HFFc6 (cell line): Measurements from ENCODE around the gene PAX3. TPM values are rescaled to one million over a fixed set of nuclear protein-coding genes. Genes with fewer than 3 reads are reported as not detected.

Source experiments
- DNase-seq: peaks from one replicate; pipeline ENCODE4 v3.0.0-alpha.2; 2018
- H3K27ac Mint-ChIP-seq: 2 replicates; pipeline ENCODE4 v1.8.0; 2020; ENCODE audit warnings: mild to moderate bottlenecking, mixed read lengths
- H3K27me3 Mint-ChIP-seq: 2 replicates; pipeline ENCODE4 v1.8.0; 2021; ENCODE audit warnings: mild to moderate bottlenecking, moderate library complexity, mixed read lengths; ENCODE audit not compliant: insufficient read depth
- H3K36me3 Mint-ChIP-seq: 2 replicates; pipeline ENCODE4 v1.8.0; 2021; ENCODE audit warnings: low read depth, mixed read lengths
- H3K4me1 Mint-ChIP-seq: 2 replicates; pipeline ENCODE4 v1.8.0; 2020; ENCODE audit warnings: low read depth, mixed read lengths
- H3K4me3 Mint-ChIP-seq: 2 replicates; pipeline ENCODE4 v1.8.0; 2020; ENCODE audit warnings: mild to moderate bottlenecking, moderate library complexity, mixed read lengths
- H3K9me3 Mint-ChIP-seq: 2 replicates; pipeline ENCODE4 v1.8.0; 2020; ENCODE audit warnings: mild to moderate bottlenecking, mixed read lengths
- CTCF ChIP-seq: fragments of 200-600 bp; sonication (generic); IDR thresholded peaks from 2 replicates; pipeline ENCODE4 v1.5.0; 2021; ENCODE audit warnings: antibody characterized with exemption, mild to moderate bottlenecking
- total RNA-seq, 6 experiments: library from RNA; stranded (reverse); fragmentation: NEBNext Ultra II Directional; extraction: Animal tissue kit (Norgen Biotek cat#: 25700); gene quantifications; 2 replicates in 1 of 6; 3 replicates in 5 of 6; pipeline ENCODE4 v1.2.3, GENCODE V29; 2021

PAX3 gene
- total RNA-seq, 6 experiments from 2014 or later = 13.2 to 20.7 (median 16.4) TPM

DNA sequence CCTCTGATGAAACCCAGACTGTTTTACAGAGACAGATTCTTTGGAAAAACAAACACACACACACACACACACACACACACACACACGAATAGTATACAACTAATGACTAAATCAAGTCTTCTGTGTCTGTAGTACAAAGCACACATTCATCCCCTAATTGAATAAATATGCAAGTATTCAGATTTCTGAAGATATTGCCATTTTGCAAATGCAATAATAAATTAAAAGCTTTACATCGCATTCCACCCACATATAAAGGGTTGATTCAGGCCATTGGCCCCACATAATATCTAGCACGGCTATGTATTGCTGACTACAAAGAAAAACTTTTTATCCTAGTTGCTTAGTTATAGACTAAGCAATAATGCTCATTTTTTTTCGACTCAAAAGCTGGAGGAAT is 86.2 kb downstream of the PAX3 start:
- no peak overlapping the region for H3K27ac Mint-ChIP-seq
- no peak for DNase-seq
- H3K4me3 Mint-ChIP-seq = no peak overlapping the region
- peaks cover 44% of the 10 kb centered on the region for H3K36me3 Mint-ChIP-seq
- no peaks in the 10 kb centered on the region; the same call in 1 of the 2 replicates for H3K27me3 Mint-ChIP-seq
- H3K4me1 Mint-ChIP-seq = peaks cover 15% of the 10 kb centered on the region
- no peaks in the 10 kb centered on the region for H3K9me3 Mint-ChIP-seq
- TF ChIP-seq CTCF = no peak

- no peaks in the 10 kb centered on the region for H3K9me3 Mint-ChIP-seq
- H3K27me3 Mint-ChIP-seq = no peaks in the 10 kb centered on the region
- H3K4me3 Mint-ChIP-seq = peak overlapping the region; percentile 39
- DNase-seq = no peak
- H3K36me3 Mint-ChIP-seq = peaks cover 16% of the 10 kb centered on the region
- H3K4me1 Mint-ChIP-seq = peaks cover 15% of the 10 kb centered on the region
- TF ChIP-seq CTCF = no peak
- H3K27ac Mint-ChIP-seq = peak overlapping the region; percentile 69
Observed at GRCh38 chr2:222208010-222208690, 90.6 kb downstream of the PAX3 start.

GRCh38 chr2:222205136-222205535 is 93.7 kb downstream of the PAX3 start:
- H3K4me1 Mint-ChIP-seq = peaks cover 15% of the 10 kb centered on the region
- no peak overlapping the region for H3K4me3 Mint-ChIP-seq
- DNase-seq = no peak
- no peak overlapping the region for H3K27ac Mint-ChIP-seq
- TF ChIP-seq CTCF = no peak
- H3K9me3 Mint-ChIP-seq = no peaks in the 10 kb centered on the region
- H3K27me3 Mint-ChIP-seq = no peaks in the 10 kb centered on the region
- peaks cover 20% of the 10 kb centered on the region for H3K36me3 Mint-ChIP-seq

DNA sequence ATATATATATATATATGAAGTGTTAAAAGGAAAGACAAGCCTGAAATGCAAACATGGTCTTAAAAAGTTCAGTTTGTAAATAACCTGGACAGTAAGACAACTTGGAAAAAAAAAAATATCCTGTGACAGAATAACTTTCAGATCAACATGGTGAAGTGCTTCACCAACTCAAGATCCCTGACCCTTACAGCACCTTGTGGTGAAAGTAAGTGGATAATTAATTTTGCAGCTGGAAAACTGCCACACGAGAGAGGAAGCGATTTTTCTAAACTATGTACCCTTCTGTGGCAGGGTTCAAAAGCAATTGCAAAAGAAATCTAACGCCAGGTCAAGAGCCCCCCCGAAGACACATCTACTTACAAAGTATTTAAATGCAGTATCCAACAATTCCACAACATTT is 95.8 kb downstream of the PAX3 start:
- H3K27me3 Mint-ChIP-seq = no peaks in the 10 kb centered on the region
- no peaks in the 10 kb centered on the region for H3K9me3 Mint-ChIP-seq
- no peak for TF ChIP-seq CTCF
- H3K4me3 Mint-ChIP-seq = no peak overlapping the region
- DNase-seq = no peak
- peaks cover 24% of the 10 kb centered on the region for H3K36me3 Mint-ChIP-seq
- no peak overlapping the region for H3K27ac Mint-ChIP-seq
- H3K4me1 Mint-ChIP-seq = peaks cover under 1% of the 10 kb centered on the region

GRCh38 chr2:222196159-222196558 is 102.6 kb downstream of the PAX3 start:
- H3K9me3 Mint-ChIP-seq = no peaks in the 10 kb centered on the region
- H3K27me3 Mint-ChIP-seq = peaks cover 5% of the 10 kb centered on the region
- DNase-seq = no peak
- H3K4me3 Mint-ChIP-seq = no peak overlapping the region
- no peak overlapping the region for H3K27ac Mint-ChIP-seq
- H3K4me1 Mint-ChIP-seq = no peaks in the 10 kb centered on the region
- no peak for TF ChIP-seq CTCF
- H3K36me3 Mint-ChIP-seq = peaks cover 17% of the 10 kb centered on the region
